Superior temporal gyrus (tissue), 1 donor: Measurements from ENCODE around the gene SPATA2.
"Not testable (repeated sequence)": the region's sequence is repeated elsewhere in the genome, so short reads cannot be mapped to it uniquely, and the experiment has no call there.

Experiments
- DNase-seq: peaks from one replicate; pipeline ENCODE4 v3.0.0-alpha.2; 2016; ENCODE audit errors: extremely low spot score

SPATA2 gene

DNA sequence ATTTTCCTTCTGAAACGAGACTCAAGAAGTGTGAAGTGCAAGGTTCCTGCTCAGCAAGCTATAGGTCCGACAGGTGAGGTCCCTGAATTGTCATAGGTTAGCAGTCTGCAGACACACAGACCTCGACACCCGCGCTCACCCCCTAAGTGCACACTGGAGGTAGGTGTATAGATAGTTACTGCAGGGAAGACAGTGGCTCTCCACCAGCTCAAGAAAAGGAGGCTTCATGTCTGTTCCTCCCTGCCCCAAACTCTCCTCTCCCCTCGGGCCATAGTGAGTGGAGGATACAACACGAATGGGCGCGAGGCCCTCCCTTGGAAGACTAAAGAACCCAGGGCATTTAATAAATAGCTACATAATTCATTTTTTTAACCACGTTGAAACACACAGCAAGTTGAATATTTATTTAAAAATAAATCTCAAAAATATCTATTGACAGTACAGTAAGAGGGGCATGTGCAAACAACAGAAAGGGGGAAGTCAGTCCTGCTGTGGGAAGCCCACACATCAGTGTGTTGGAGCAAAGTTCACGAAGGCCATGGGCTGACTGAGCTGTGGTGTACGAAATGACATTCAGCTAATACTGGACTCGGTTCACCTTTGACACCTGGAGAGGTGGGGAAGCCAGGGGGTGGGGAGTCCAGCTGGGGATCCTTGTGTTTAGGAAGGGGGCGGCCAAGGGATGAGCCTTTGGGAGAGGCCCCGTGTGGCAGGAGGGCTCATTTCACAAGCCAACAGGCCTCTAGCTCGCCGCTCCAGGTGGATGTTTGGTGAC, 10.7 kb downstream of the SPATA2 start:
- no peak for DNase-seq

DNA sequence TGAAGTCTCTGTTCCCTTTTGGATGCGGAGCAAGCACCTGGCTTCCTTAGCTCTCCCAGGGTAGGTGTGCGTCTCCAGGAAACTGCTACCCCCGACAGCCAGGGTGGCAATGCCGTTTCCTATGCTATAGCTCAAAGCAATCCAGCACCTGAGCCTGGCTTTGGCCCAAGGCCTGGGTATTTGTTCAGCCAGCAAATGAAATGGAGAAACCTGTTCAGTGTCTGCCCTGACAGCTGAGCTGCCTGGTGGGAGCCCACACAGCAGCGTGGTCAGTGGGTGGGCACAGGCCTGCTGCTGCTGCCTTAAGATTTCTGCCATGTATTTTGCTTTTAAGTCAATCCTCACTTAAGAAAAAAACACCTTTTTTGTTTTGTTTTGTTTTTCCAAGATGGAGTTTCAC, 13.7 kb downstream of the SPATA2 start:
- no peak for DNase-seq

DNA sequence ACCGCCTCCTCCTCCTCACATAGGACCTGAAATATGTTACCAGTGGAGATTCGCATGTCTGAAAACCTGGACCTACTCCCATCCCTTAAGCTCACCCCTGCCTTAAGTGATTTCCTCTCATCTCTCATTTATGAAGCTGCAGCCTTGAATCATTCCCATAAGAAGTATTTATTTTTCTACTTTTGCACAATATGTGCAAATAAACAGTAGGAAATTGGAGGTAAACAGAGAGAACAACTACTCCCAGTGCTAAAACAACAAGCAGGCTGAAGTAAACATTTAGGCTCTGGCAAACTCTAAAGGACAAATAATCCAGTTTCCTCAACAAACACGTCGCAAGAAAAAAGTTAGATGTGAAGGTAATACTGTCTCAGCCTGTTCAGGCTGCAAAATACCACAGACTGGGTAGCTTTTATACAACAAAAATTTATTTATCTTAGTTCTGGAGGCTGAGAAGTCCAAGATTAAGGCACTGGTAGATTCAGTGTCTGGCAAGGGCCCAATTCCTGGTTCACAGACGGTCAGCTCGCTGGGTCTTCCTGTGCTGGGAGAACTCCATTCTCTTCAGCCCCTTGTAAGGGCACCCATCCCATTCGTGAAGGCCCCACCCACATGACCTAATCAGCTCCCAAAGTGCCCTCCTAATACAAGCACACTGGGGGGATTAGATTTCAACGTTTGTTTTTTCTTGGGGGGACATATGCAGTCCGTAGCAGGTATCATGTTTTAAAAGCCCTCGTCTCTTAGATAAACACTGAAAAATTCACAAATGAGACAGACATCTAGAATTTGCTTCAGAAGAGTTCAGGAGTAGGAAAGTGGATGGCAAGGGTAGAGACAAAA, 15.6 kb downstream of the SPATA2 start:
- no peak for DNase-seq

DNA sequence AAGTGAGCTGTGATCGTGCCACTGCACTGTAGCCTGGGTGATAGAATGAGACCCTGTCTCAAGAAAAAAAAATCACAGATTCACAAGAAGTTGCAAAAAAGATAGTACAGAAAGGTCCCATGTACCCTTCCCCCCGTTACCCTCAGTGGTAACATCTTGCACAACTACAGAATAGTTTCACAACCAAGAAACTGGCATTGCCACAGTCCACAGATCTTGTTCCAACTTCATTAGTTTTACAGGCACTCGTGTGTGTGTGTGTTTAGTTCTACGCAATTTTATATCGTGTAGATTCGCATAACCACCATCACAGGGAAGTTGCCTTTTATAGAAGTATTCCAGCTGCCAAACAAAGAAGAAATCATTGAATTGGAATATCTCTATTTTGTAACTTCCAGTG, 19.1 kb downstream of the SPATA2 start:
- no peak for DNase-seq

DNA sequence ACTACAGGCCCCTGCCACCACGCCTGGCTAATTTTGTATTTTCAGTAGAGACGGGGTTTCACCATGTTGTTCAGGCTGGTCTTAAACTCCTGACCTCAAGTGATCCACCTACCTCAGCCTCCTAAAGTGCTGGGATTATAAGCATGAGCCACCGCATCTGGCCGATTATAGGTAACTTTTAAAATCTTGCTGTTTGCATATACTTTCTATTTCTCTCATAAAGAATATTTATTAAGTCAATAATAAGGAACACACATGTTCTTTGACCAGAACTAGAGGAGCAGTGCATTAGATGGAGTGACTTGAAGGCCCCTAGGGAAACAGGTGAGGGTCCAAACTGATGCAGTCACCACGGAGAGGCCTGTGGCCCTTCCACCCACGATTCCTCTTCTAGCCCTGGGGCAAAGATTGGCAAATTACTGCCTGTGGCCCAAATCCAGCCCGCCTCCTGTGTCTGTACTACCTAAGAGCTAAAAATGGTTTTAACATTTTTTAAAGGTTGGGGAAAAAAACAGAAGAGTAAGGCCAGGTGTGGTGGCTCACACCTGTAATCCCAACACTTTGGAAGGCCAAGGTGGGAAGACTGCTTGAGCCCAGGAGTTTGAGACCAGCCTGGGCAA, 19.7 kb downstream of the SPATA2 start:
- not testable (repeated sequence) for DNase-seq

DNA sequence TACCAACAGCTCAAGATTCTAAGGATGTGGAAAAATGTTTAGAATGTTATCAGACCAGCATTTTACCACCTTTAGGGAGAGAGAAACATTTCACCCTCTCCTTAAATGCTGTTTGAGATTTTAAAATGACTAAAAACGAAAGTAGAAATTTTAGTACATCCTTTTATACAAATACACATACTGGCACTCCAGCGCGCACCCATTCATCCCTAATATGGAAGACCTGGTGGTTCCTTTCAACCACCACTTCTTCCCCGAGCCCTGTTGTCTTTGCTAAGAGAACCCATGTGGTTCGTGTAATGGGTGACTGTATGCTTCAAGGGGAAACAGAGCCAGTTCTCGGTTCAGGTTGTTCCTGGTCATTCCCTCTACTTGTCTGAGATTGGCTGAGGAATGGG, 21.3 kb downstream of the SPATA2 start:
- DNase-seq: no peak

DNA sequence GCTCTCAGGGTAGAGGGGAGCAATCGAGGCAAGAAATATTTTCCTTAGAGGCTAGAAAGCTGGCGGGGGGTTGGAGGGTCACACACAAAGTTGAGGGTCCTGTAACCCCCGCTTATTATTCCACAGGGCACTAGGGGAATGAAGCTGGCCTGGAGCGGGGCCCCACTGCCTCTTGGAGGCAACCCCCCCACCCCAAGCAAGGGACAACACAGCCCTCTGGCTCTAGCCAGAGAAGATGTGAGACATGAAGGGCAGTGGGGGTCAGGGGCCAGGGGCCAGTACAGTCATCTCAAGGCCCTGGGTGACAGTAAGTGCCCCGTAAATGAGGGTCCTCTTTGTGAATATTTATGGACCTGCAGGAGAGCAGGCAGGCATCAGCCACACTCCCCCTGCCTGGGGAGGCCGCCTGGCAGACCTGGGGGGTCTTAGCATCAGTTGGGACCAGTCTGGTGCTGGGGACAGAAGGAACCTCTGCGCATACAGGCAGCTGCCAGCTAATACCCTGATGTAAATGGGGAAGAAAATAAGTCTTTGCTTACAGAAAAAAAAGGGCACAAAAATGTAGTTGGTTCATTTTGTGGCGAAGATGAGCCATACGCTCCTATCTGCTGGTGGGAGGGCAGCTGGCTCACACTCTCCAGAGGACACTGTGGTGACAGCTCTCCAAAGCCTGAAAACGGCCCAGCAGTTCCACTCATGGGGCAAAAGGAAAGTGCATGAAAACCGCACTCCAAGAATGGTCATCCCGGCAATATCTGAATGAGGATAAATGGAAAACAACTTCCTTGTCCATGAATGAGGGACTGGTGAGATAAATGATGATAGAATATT, 21.9 kb downstream of the SPATA2 start:
- DNase-seq: no peak

DNA sequence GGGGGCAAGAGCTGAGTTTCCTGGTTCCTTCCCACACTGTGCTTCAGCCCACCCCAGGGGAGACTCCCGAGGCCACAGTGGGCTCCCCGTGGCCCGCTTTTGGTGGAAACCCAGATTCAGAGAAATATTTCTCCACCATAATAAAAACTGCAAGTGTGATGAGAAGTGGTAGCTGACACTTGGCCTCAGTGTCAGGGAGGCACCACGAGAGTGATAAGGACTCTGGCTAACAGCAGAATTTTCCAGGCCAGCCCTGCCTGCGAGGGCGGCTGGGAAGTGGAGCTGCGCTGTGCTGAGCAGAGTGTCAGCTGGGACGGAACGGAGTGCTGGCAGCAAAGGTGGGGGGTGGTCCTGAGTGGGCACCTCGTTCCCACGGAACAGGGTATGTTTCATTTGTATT, 22.5 kb downstream of the SPATA2 start:
- no peak for DNase-seq

DNA sequence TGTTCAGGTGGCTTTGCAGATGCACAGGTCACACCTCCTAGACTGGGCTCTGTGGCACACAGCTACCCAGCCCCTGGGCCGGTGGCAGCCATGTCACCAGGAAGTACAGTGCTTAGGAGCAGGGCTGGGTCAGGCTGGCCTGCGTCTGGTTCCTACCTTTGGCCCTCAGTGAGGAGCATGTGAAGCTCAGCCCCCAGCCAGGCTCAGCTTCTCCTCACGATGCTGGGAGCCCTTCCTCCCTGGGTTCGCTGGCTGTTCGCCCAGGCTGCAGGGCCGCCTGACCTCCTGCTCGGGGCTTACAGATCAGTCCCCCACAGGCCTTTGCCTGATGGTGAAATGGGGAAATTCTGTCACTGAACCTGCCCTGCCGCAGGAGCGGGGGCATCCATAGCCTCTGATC, 23.1 kb downstream of the SPATA2 start:
- DNase-seq: no peak

DNA sequence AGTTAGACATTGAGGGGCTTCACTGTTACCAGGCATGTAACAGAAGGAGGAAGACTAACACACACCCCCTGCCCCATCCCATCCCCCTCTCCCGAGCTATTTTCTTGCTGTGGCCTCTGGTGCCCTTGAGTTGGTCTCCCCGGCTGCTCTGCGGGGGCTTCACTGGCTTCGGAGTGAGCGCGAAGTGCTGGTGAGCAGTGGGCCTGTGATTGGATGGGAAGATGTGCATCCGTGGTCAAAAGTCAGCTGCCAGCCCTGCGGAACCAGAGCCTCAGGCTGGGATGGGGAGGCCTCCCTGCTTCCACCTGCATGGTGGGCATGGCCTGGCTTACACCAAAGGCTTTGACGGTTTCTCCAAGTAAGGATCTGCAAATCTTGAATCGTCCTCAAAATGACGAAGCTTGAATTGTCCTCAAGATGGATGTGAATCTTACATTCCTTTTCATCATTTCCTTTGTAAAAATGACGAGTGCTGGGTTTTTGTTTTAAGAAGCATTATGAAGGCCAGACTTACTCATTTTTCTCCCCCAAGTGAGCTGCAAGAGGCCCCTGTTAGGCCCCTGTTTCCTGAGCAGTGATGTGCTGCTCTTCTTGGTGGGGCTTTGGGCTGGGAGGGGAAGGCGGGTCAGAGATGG, 23.7 kb downstream of the SPATA2 start:
- DNase-seq: no peak

DNA sequence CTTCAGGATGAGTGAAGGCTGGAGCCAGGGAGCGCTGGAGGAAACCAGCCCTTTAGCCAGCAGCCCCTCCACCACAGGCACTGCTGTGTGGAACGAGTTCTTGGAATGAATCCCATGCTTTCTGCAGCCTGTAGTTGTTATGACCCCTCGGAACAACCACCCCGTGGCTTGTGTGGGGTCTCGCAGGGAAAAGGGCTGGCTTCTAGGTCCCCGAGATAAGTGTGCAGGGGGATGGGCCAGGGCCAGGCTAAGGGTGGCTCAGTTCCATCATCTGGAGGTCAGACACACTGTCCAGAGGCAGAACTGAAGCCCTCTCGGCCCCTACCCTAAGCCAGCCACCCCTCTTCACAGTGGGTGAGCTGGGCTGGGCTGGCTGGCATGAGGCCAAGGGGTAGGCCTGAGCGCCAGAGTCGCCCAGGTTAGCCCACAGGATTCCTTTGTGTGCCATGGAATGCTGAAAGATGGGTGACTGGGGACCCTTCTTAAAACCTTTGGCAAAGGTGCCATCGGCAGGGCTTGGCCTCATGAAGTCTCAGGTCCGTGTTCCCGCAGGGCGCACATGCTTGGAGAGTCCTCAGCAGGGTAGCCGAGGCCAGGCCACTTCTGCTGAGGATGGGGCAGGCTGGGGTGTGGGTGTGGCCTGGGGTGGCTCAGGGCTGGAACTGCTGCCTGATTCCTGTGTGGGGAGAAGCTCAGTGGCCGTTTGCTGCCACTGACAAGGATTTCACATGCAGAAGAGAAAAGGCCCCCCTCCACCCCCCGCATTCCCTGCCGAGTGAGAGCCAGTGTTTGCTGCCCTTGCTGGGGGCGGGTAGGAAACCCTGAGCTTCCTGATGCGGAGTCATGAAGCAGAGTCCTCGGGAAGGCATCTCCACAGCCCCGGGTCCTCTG, 24.6 kb downstream of the SPATA2 start:
- DNase-seq: no peak

DNA sequence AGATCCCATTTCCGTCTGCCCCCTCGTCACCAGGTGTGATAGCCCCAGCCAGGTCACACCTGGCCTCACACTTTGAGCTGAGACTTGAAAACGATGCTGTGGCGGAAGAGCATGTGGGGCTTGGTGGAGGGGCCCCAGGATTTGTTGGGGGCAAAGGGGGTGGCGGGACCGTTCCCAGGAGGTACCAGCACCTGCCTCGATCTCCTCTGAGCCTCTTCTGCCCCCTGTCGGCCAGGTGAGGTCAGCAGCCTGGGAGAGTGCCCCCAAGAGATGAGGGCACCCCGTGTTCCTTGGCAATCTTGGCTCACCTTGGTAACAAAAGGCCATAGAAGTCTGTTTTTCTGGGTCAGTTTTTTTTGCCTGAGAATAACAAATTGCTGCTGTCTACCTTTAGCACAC, 25.4 kb downstream of the SPATA2 start:
- DNase-seq: no peak

DNA sequence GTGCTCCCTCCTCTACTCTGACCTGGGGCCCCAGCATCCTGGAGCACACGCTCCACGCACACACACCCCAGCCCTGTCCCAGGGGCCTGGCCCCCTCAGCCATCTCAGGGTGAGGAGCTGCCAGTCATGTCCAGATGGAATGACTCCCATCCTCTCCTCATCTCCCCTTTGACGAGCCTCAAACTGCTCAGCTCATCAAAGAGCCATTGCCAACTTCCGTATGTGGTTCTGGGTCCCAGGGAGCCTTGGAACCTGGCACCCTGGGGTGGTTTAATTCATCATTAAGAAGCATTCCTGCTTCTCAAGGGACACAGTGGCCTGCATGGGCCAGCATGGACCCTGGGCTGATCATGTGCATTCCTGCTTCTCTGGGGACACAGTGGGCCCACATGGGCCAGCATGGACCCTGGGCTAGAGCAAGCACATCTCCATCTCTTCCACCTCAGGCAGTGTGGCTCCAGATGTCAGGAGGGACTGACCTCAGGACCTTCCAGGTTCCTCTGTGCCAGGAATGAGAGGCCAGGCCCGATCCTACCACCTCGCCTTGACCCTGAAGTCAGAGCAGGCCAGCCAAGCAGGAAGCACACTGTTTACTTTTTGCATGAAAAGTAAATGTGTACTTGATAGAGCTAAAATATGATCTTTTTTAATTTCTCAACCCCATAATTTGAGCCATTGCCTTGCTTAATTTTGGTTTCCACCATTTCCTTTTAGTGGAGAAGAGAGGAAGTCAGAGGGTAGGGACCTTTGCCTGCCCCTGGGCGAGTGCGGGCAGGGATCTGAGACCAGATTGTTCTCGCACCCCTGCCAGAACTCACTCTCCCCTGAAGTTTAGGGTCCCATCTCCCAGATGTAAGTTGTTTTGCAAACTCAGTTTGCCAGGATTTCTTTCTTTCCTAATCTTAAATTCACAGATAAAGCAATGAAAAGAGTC, 26.1 kb downstream of the SPATA2 start:
- no peak for DNase-seq

DNA sequence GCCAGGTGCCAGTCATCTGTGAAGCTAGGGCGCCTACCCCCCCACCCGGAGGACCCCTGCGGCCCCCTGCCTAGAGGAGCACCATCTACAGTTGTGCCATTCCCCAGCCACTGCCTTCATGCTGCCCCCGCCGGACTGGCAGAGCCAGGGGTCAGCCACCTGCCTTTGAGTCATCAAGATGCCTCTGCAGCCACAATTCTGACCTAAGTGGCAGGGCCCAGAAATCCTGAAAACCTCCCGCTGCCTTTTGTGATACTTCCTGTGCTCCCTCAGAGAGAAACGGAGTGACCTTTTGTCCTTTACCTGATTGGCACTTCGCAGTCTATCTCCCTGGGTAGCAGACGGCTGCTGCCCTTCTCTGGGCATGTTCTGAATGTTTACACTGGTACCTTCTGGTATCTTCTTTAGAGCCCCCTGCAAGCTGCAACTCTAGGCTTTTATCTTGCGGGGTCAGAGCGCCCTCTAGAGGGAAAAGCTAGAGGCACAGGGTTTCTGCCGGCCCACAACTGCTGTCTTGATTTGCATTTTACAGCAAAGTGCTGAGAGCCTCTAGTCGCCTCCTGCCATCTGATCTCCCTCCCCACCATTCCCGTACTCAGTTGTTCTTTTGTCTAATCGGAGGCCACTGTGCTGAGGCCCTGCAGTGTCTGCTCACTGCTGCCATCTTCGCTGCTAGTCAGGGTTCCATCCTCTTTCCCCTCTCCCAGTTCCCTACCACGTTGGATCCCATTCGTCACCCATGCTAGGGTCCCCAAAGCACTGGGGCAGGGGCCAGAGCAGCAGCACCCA, 26.9 kb downstream of the SPATA2 start:
- DNase-seq: peak; percentile 97

DNA sequence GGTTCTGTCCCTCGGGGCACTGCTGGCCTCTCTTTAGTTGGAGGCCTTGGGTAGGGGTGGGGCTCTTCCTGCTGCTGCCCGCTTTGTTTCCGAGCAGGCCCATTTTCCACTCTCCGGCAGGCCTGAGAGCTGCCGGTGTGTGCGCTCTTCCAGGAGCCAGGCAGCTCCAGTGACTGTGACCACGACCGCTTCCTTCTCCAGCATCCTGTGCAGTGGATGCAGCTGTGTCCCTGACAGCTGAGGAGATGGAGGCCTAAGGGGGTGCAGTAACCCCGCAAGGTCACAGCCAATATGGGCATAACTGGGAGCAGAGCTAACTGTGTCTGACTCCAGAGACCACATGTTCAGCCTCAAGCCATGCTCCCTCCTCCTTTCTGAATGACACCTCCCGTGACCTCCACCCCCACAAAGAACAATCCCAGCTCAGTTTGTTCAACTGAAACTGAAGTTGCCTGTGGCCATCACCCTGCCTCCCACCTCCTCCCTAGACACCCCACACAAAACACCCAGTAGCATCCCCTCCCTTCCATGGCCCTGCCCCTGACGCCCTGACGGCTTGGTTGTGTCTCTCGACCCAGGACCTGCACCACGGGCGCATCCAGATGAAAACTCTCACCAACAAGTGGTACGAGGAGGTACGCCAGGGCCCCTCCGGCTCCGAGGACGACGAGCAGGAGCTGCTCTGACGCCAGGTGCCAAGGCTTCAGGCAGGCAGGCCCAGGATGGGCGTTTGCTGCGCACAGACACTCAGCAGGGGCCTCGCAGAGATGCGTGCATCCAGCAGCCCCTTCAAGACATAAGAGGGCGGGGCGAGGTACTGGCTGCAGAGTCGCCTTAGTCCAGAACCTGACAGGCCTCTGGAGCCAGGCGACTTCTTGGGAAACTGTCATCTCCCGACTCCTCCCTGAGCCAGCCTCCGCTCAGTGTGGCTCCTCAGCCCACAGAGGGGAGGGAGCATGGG, 27.8 kb downstream of the SPATA2 start:
- no peak for DNase-seq

DNA sequence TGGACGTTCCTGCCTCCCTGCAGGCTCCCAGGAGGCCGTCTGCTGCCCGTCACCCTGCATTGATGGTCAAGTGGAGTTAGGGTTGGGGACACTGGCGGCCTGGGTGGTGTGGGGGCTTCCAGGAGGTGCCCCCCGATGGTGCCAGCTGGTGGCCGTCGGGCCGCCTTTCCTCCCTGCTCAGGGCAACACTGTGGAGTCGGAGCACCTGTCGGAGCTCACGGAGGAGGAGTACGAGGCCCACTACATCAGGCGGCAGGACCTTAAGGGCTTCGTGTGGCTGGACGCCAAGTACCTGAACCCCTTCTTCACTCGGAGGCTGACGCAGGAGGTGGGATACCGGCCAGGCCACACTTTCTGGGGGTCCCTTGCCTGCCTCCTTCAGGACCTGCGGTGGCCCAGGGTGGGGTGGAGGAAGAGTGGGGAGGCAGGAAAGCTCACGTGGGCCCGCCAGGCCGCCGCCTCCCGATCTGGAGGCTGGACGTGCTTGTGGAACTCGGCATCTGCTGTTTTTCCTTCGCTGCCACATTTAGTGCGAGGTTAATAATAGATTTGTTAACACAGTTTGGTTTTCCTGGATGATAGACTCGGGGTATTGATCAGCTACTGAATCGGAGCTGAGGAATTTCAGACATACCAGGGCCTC, 28.6 kb downstream of the SPATA2 start:
- no peak for DNase-seq
